Activated naive CD4-positive, alpha-beta T cell (primary cell): ENCODE data around the gene RASA2.
"Not testable (repeated sequence)": the region's sequence is repeated elsewhere in the genome, so short reads cannot be mapped to it uniquely, and the experiment has no call there.

Experiments
- DNase-seq, 4 experiments: peaks; one replicate each; lab custom pipeline; 2025; lab: John Stamatoyannopoulos, UW

RASA2 gene

DNA sequence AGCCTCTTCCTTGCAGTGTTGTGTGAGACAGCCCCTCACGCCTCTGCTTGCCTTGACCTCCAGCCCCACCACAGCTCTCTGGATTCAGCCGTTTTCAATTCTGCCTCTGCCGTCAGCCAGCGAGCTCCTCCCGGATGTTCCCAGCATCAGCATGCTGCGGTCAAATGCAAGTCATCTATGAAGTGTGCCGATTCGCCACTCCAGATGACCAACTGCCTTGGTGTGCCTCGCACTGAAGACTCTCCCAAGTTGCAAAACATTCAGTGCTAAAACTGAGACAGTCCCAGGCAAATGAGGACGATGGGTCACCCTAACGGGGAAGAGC lies 30.6 kb upstream of the RASA2 start:
- no peak for DNase-seq

DNA sequence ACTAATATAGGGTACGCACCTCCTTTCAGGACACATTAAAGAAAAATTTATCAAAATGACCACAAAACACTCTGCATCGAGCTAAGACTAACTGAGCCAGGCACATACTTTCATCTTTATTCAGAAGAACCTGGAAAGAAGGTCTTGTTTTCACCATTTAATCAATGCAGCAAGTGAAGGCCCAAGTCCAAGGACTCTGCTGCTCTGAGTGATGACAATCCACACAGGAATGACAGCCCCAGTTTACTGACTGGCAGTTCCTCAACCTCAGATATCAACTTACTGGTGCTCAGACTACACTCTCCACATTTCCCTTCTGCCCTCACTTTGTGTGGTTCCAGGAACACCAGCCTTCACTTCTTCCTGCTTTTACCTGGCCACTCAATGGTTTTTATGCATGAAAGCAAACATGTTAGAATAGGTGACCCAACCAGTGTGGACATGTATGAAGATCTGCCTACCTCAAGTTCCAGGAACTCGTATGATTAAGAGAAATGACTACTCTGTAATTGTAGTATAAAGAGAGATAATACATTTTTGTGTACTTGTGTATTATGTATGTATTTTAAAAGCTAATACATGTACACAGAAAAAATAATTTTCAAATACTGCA lies 29.1 kb upstream of the RASA2 start:
- no peak for DNase-seq

DNA sequence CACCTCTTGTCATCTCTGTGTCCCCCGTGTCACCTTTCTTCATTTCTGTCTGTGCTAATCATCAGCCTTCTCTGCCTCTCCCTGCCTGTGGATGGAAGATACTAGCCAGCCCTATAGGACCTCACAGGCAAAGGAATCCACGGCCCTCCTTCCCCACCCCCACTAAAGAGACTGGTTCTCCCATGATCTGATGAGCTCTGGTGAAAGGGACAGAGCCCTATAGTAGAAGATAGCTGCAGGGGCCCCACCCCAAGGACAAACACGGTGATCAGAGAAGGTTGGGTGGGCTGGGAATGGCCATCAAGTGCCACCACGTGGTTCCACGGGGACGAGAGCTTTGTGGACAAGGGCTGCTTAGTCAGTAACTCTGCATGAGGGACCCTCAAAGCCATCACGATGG lies 27.8 kb upstream of the RASA2 start:
- no peak for DNase-seq

DNA sequence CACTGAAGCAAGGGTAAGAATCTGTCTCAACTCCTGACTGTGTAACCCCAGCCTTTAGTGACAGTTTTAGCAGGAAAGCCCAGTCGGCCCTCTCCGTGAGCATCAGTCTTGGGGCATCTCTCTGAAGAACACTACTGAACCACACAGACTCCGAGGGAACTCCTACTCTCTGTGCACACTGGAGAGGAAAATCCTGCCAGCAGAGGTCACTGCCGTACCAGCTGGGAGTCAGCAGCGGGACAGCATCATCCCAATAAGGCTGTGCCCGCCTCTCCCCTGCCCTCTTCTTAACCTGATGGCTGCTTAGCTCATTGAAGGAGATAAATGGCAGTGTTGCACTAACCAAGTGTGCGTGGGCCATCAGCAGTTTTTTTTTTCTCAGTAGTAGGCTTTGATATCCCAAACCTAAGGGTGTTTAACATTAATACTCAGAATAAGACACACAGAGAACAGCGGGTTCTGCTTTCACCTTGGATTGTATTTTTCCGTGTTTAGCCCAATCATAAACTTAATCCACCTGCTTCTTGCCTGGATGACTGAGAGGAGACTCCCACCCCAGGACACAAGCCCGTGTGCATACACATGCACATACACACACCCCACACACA lies 26.6 kb upstream of the RASA2 start:
- DNase-seq, result peak; percentile 63 to 85 (median 81)

DNA sequence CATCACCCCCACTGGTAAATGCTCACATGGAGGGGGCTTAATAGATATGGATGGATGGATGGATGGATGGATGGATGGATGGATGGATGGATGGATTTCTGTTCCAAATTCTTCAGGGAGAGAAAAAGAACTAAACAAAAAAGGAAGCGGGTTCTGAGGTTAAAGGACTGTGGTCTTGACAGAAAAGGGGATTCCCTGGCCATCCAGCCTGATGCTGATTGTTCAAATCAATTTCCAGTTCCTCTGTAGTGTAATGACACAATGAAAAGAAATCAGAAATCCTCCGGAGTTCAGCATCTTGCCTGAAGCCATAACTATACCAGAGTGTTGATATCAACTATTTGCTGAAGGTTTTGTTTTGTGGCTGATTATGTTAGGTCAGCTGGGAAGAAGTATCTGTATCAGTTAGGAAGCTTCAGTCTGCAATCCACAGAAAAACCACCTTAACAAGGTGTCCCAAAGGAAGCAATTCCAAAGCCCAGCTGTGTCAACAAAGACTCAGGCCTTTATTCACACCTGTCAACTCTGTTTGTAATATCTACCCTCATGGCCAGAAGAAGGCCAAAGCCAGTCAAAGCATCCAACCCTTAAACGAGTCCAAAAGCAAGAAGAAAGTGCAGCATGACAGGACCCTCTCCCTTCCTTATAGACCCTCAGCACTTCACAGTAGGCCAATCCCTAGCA lies 24.5 kb upstream of the RASA2 start:
- DNase-seq, result no peak

DNA sequence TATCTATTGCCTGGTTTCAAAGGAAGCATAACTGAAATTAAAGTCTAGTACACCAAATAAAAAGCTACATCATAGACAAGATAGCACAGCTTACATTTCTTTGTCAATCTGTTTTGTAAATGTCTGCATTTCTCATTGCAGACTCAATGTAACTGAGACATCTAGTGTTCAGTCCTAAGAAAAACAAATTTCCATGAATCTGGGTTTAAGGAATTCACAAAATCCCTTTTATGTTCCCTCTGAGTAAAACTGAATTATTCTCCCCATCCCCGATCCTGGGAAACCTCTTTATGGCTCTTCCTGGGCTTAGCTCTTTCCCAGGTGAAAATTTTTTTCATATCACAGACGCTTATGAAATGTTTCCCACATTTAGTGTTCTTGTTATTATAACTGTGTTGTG lies 21.6 kb upstream of the RASA2 start:
- no peak for DNase-seq

DNA sequence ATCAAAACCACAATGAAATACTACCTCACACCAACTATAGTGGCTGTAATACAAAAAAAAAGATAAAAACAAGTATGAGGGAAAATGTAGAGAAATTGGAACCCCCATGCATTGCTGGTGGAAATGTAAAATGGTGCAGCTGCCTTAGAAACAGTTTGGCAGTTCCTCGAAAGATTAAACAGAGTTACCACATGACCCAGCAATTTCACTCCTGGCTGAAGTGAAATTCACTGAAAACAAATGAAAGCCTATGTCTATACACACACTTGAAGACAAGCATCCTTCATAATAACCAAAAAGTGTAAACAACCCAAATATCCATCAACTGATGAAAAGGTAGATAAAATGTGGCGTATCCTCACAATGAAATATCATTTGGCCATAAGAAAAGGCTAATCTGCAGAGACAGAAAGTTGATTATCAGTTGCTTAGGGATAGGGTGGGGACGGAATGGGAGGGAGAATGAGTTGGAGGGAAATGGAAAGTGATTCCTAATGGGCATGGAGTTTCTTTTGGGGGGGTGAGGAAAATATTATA lies 20.1 kb upstream of the RASA2 start:
- no peak for DNase-seq

DNA sequence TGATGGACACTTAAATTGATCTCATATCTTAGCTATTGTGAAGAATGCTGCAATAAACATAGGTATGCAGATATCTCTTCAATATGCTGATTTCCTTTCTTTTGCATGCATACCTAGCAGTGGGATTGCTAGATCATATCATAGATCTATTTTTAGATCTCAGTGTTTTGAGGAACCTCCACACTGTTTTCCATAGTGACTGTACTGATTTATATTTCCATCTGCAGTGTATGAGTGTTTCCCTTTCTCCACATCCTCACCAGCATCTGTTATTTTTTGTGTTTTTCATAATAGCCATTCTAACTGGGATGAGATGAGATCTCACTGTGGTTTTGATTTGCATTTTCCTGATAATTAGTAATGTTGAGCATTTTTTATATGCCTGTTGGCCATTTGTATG lies 17.1 kb upstream of the RASA2 start:
- no peak for DNase-seq

DNA sequence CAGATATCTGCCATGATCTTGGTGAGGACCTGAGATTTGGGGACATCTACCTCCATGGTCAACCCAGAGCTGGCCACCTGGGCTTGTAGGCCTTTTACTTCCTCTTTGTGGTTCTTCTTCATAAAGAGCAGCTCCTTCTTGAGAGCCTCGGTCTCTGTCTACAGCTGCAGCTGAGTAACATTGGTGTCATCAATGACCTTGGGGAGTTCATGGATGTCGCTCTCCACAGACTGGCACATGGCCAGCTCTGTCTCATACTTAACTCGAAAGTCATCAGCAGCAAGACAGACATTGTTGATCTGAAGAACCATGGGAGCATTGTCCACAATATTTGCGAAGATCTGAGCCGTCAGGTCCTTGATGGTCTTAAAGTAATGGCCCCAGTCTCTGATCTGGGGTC lies 15.7 kb upstream of the RASA2 start:
- DNase-seq, result no peak

DNA sequence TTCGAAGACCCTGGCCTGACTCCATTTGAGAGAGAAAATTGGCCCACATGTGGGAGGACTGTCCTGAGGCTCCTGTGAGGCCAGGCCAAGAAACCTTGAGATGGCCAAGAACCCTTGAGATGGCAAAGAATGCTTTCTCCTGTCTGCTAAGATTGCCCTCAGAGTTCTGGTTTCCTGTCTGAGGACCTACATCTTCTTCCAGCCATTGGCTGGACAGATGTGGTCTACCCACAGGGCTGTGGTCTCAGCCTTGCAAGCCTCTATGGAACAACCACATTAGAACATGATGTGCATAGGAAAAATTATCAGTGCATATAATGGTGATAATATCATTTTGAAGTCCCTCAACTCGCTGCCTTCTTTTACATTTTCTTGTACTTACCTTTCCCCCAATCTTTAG lies 10.8 kb upstream of the RASA2 start:
- DNase-seq, result no peak

DNA sequence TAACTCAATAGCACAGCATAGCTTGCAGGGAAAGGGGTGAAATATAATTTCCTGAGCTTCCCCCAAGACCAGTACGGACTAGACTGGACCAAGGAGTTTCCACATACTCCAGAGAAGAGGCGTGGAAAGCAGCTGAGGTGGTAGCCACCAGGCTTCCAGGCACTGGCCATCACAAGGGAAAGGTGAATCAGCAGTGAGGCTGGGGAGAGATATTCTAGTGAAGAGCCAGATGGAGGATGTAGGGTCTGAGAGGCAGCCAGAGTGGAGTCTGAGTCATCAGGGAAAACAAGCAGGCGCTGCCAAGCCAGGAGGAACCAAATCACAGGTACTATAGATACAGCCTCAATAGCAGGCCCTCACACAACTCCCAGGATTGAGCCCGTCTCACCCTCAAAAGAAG lies 9.6 kb upstream of the RASA2 start:
- no peak for DNase-seq

DNA sequence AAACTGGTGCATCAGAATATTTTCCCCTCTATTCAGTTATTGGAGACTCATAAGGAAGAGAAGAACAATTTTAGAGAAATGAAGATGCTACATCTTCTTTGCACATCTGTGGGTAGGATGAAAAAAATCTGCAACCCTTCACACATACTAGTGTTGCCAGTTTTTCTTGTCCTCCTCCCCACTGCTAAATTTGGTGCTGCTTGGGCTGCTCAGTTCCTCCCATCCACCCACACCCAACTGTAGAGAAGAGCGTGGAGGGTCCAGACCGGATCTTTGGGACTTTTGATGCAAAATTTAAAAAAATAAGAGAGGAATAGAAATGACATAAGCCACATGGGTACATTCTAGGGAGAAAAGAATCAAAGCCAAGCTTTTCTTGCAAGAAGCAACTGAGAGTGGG lies 8.7 kb upstream of the RASA2 start:
- DNase-seq, result no peak

DNA sequence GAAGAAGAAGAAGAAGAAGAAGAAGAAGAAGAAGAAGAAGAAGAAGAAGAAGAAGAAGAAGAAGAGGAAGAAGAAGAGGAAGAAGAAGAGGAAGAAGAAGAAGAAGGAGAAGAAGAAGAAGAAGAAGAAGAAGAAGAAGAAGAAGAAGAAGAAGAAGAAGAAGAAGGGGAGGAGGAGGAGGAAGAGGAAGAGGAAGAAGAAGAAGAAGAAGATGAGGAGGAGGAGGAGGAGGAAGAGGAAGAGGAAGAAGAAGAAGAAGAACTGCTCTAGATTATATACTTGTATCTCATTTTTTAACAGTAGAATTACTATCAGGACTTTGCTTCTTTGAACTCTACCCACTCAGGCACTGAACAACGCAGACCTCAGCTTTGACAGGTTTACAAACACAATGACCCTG lies 8.0 kb upstream of the RASA2 start:
- not testable (repeated sequence) for DNase-seq

DNA sequence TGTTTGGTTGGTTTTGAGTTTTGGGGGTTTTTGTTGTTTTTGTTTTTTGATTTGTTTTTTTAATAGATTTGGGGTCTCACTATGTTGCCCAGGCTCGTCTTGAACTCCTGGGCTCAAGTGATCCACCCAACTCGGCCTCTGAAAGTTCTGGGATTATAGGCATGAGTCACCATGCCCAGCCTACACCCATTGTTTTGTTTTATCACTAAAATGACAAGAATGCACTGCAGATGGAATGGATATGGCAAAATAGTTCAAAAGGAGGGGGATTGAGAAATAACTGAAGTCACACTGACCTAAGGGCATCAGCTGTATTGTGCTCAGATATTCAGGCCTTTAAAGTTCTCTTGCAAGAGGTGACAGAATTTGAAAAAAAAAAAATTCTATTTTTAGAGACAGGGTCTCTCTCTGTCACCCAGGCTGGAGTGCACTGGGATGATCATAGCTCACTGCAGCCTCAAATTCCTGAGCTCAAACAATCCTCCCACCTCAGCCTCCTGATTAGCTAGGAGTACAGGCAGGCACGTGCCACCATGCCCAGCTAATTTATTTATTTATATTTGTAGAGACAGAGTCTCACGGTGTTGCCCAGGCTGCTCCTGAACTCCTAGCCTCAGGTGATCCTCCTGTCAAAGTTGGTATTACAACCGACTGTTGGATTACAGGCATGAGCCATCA lies 4.4 kb upstream of the RASA2 start:
- DNase-seq, result no peak

DNA sequence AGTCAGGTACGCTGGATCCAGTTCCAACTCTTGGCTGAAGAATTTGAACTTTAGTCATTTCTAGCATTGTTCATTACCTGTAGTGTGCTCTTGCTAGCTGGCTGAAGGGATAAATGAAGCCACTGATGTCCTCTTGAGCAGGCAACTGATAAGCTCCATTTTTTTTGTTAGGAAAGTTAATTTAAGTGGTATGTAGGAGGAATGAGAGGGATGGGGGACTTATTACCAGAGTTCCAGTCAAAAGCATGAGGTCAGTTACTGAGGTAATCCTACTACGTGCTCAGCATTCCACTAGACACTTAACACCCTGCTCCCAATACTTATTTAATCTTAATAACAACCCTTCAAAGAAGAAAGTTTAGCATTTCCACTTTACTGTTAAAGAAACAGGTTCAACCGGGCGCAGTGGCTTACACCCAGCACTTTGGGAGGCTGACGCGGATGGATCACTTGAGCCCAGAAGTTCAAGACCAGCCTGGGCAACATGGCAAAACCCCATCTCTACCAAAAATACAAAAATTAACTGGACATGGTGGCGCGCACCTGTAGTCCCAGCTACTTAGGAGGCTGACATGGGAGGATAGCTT lies 2.0 kb upstream of the RASA2 start:
- DNase-seq, result no peak

DNA sequence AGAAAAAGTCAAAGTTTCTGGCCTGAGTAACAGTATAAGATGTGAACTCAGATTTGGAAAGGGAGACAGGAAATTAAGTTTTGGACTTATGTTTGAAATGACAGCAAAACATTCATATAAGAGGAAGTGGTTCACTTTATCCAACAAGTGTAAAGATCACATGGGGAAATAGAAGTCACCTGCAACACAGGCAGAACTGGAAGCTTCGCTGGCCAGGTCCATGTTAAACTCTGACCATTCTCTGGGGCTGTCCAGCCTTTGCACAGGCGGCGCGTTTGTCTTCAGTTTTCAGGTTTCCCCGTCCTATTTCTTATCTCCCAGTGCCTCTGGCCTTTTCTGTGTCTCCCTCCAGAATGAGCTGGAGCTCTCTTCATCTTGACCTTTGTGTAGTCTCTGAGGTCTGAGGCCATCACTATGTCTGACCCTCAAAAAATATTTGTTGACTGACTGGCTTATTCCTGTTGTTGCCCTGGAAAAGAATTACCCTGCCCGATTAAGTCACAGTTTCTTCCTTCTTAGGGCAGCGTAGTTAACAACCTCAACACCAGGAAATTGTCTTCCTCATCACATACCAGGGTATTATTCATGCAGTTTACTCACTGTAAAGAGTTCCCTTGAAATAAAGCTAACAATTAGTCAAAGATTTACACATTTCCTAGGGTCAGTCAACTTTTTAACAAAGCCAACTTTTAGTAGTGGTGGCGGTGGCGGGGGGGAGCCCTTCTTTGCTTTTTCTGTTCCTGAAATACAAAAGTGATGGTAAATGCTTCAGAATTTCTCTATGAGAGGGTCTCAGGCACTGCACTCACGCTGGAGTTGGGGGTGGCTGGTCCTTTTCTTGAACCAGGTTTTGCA lies 959 bp upstream of the RASA2 start:
- DNase-seq, result no peak

DNA sequence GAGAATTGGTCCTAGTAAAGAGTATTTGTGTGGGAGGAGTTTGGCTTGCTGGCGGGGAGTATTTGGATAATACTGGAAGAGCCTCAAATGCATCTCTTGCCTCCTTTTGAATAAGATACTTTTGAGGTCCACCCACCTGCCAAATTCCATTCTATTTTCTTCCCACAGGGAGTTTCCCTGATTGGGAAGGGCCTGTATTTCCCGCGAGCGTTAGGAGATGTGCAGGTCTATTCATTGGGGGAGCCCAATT lies 406 bp upstream of the RASA2 start:
- DNase-seq, result no peak

DNA sequence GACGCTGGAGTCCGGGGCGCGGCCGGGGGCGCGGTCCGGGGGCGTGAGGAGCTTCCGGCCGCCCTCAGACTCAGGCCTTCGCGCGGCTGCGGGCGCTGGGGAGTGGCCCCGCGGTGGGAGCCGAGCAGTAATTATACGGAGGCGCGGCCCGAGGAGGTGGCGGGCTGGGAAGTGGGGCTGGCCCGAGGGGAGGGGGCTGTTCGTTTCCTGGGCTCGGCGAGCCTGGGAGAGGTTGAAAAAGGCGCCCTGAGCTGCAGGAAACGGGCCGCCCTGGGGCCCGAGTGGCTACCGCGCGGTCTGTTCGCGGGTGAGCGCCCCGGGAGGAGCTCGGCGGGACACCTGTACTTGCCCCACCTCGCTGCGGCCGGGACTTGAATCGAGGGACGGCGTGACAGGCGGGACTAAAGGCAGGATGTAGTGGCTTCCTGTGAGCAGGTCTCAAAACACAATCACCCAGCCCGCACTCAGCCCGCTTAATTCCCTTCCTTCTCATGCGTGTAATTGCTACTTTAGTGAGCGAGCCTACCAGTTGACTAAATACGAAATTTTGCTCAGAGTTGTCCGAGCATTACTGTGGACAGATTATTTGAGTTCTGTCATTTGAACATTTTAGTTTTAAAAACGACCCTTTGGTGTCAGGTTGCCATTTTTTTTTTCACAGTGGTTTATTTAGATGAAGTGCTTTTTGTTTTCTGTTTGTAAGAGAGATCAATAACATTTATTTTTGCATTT lies 860 bp downstream of the RASA2 start:
- peak; percentile 50 to 79 (median 71) for DNase-seq

DNA sequence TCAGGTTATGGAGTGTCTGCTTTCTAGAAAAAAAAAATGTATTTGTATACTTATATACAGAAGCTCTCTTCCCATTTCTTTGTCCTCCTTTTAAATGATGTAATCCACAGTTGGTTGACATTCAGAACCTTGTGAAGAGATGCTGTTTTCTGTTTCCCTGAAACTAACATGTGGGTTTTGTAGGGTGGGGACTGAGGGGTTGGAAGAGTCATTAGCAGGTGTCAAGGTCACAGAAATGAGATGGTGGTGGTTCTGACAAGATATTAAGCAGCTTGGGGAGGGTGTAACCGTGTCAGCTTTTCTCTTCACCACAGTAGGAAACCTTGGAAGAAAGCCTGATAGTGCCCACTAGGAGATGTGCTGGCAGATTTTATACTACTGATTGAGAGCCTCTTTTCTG lies 2.4 kb downstream of the RASA2 start:
- DNase-seq, result no peak

DNA sequence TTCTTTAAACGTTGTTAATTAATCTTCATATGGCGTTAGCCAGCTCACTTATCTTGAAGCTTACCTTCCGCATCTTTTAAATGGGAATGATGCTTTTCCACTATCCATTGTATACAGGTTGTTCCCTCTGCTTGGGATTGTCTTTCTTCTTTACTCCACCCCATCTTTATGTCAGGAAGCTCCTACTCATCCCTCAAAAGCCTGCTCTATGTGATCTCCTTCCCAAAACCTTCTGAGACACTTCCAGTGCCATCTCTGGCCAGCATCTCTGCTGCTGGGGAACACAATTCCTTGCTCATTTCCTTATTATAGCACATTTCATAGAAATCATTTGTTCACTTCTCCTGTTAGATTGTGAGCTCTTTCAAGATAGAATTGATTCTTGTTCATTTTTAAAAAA lies 4.3 kb downstream of the RASA2 start:
- no peak for DNase-seq

DNA sequence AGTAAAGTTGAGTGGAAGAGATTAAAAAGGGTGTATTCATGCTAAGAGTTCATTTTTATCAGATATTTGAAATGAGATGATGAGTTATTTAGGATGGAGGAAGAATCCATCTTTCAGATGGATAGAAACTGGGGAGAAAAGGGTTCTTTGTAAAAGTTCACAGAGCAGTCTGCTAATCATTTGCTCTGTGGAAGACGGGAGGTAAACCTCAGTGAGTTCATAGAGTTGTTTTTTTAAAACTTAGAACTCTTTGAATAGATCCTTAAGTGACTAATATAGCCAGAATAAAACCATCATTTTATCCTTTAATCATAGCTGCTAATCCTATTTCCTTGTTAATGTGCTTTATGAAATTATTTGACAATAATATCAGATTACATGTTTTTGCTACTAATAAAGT lies 5.1 kb downstream of the RASA2 start:
- DNase-seq, result no peak
